ENCODE measurements around the gene GDI1.
"Not testable (repeated sequence)": the region's sequence is repeated elsewhere in the genome, so short reads cannot be mapped to it uniquely, and the experiment has no call there.

GDI1 gene

GRCh38 chrX:154436983-154437752 lies at the start of gene GDI1:
TSS of gene GDI1 (plus strand) at chrX:154437154. CDS start at chrX:154437255, 101 bp downstream.
- in situ Hi-C loops (cut with MboI; ENCODE audit: low sequenced_read_pairs) = no loop called here
- Histone ChIP-seq H3K4me3 (peak within 1 kb of the TSS; percentile 97), H3K4me1 (peaks cover 5% of the 10 kb centered on the region), H3K9me3 (no peaks in the 10 kb centered on the region), H3K27me3 (ENCODE audit: low read depth) (no peaks in the 10 kb centered on the region), H3K36me3 (replicated peaks) (peaks cover 79% of the 10 kb centered on the region)
- DNase-seq (ENCODE audit: low spot score in 2 of 2) = peak; percentile 24 to 86

- H3K4me1 ChIP-seq; H3K4me3 ChIP-seq; H3K36me3 ChIP-seq (replicated peaks); H3K9me3 ChIP-seq; H3K27me3 ChIP-seq (ENCODE audit: low read depth); DNase-seq (ENCODE audit: low spot score in 2 of 2): not testable (repeated sequence)
- in situ Hi-C loops (cut with MboI; ENCODE audit: low sequenced_read_pairs) = loop anchor here (25.0 kb wide), 1 partner anchor 374 kb away; the partner anchor contains the start of genes DKC1 and GAB3
These were observed 48.9 kb upstream of the GDI1 start for GRCh38 chrX:154388094-154388493.

- H3K4me3 ChIP-seq; H3K27me3 ChIP-seq (ENCODE audit: low read depth); H3K4me1 ChIP-seq; DNase-seq (ENCODE audit: low spot score in 2 of 2); H3K36me3 ChIP-seq (replicated peaks); H3K9me3 ChIP-seq: not testable (repeated sequence)
- in situ Hi-C loops (cut with MboI; ENCODE audit: low sequenced_read_pairs) = loop anchor here (25.0 kb wide), 1 partner anchor 374 kb away; the partner anchor contains the start of genes DKC1 and GAB3
These were observed 48.3 kb upstream of the GDI1 start for GRCh38 chrX:154388649-154389048.

- peak in 1 of 2 experiments; percentile 35 for DNase-seq (ENCODE audit: low spot score in 2 of 2)
- H3K4me3 ChIP-seq; H3K4me1 ChIP-seq; H3K27me3 ChIP-seq (ENCODE audit: low read depth); H3K9me3 ChIP-seq; H3K36me3 ChIP-seq (replicated peaks): not testable (repeated sequence)
- in situ Hi-C loops (cut with MboI; ENCODE audit: low sequenced_read_pairs) = loop anchor here (25.0 kb wide), 1 partner anchor 372 kb away; the partner anchor contains the start of genes DKC1 and GAB3
These were observed 46.9 kb upstream of the GDI1 start for GRCh38 chrX:154389812-154390747.

GRCh38 chrX:154396363-154396762 lies 40.6 kb upstream of the GDI1 start:
- H3K36me3 ChIP-seq (replicated peaks) = peaks cover 31% of the 10 kb centered on the region
- not testable (repeated sequence) for DNase-seq (ENCODE audit: low spot score in 2 of 2); H3K4me1 ChIP-seq; H3K9me3 ChIP-seq; H3K4me3 ChIP-seq; H3K27me3 ChIP-seq (ENCODE audit: low read depth)
- in situ Hi-C loops (cut with MboI; ENCODE audit: low sequenced_read_pairs) = loop anchor here (25.0 kb wide), 1 partner anchor 366 kb away; the partner anchor contains the start of genes DKC1 and GAB3

- Histone ChIP-seq H3K4me3 (peak overlapping the region; percentile 78), H3K27me3 (ENCODE audit: low read depth) (no peaks in the 10 kb centered on the region), H3K36me3 (replicated peaks) (peaks cover 32% of the 10 kb centered on the region), H3K4me1 (peaks cover 9% of the 10 kb centered on the region), H3K9me3 (no peaks in the 10 kb centered on the region)
- in situ Hi-C loops (cut with MboI; ENCODE audit: low sequenced_read_pairs) = loop anchor here (25.0 kb wide), 1 partner anchor 365 kb away; the partner anchor contains the start of genes DKC1 and GAB3
- DNase-seq (ENCODE audit: low spot score in 2 of 2) = peak; percentile 80 to 91
These were observed 39.7 kb upstream of the GDI1 start for GRCh38 chrX:154396973-154397887.

GRCh38 chrX:154397888-154398667 lies 38.9 kb upstream of the GDI1 start, which contains the start of gene RPL10:
TSS of gene RPL10 (plus strand) at chrX:154398377. CDS start at chrX:154398520, 143 bp downstream.
- Histone ChIP-seq H3K27me3 (ENCODE audit: low read depth) (no peaks in the 10 kb centered on the region), H3K4me3 (peak within 1 kb of the TSS; percentile 78), H3K4me1 (peaks cover 9% of the 10 kb centered on the region), H3K36me3 (replicated peaks) (peaks cover 32% of the 10 kb centered on the region), H3K9me3 (no peaks in the 10 kb centered on the region)
- peak; percentile 97 to 99 for DNase-seq (ENCODE audit: low spot score in 2 of 2)
- in situ Hi-C loops (cut with MboI; ENCODE audit: low sequenced_read_pairs) = loop anchor here (25.0 kb wide), 1 partner anchor 364 kb away; the partner anchor contains the start of genes DKC1 and GAB3

GRCh38 chrX:154398668-154399526 lies 38.1 kb upstream of the GDI1 start:
- H3K36me3 ChIP-seq (replicated peaks) = peaks cover 32% of the 10 kb centered on the region
- peaks cover 9% of the 10 kb centered on the region for H3K4me1 ChIP-seq
- peak; percentile 66 to 91 for DNase-seq (ENCODE audit: low spot score in 2 of 2)
- H3K4me3 ChIP-seq = peak overlapping the region; percentile 78
- H3K27me3 ChIP-seq (ENCODE audit: low read depth) = no peaks in the 10 kb centered on the region
- in situ Hi-C loops (cut with MboI; ENCODE audit: low sequenced_read_pairs) = loop anchor here (25.0 kb wide), 1 partner anchor 363 kb away; the partner anchor contains the start of genes DKC1 and GAB3
- H3K9me3 ChIP-seq = no peaks in the 10 kb centered on the region

- in situ Hi-C loops (cut with MboI; ENCODE audit: low sequenced_read_pairs) = loop anchor here (25.0 kb wide), 1 partner anchor 363 kb away; the partner anchor contains the start of genes DKC1 and GAB3
- no peak for DNase-seq (ENCODE audit: low spot score in 2 of 2)
- H3K9me3 ChIP-seq = no peaks in the 10 kb centered on the region
These were observed 37.2 kb upstream of the GDI1 start for GRCh38 chrX:154399527-154400368.

GRCh38 chrX:154400369-154400817 lies 36.6 kb upstream of the GDI1 start:
- peaks cover 32% of the 10 kb centered on the region for H3K36me3 ChIP-seq (replicated peaks)
- H3K9me3 ChIP-seq; H3K4me1 ChIP-seq; H3K27me3 ChIP-seq (ENCODE audit: low read depth); in situ Hi-C loops (cut with MboI; ENCODE audit: low sequenced_read_pairs); DNase-seq (ENCODE audit: low spot score in 2 of 2): not testable (repeated sequence)
- H3K4me3 ChIP-seq = peak overlapping the region; percentile 78; the same call in 1 of the 2 replicates

More at GRCh38 chrX:154399527-154400368, 37.2 kb upstream of the GDI1 start:
- peak overlapping the region; percentile 78 for H3K4me3 ChIP-seq
- no peaks in the 10 kb centered on the region for H3K27me3 ChIP-seq (ENCODE audit: low read depth)
- peaks cover 9% of the 10 kb centered on the region for H3K4me1 ChIP-seq
- H3K36me3 ChIP-seq (replicated peaks) = peaks cover 32% of the 10 kb centered on the region
